ENCODE results near the gene PCBP1.
A peak's percentile ranks its signal among the peaks of the same experiment; 100 is the strongest.
"Not testable (repeated sequence)": the region's sequence is repeated elsewhere in the genome, so short reads cannot be mapped to it uniquely, and the experiment has no call there.

The PCBP1 gene

DNA sequence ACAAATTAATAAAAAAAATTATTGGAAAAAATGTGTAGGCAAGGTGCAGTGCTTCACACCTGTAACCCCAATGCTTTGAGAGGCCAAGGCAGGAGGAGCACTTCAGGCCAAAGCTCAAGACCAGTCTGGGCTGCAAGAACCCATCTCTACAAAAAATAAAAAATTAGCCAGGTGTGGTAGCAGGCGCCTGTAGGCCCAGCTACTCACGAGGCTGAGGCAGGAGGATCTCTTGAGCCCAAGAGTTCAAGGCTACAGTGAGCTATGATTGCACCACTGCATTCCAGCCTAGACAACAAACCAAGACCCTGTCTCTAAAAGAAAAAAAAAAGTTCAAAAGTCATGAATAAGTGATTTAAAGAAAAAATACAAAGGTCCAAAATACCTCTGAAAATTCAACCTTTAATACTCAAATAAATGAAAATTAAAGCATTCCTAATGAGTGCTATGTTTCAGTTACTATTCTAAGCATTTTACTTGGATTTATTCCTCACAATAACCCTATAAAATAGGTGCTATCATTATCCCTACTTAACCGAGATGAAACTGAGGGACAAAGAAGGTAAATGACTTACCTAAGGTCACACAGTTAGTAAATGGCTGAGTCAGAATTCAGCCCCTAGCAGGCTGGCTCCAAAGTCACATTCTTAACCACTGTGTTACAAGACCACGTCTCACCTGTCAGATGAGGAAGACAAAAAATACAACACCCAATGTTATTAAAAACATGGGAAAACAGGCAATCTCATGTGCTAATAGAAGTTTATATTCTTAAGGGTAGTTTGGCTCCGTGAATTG, 36.4 kb upstream of the PCBP1 start:
- H3K4me3 ChIP-seq (ENCODE audit: low read length) = no peak overlapping the region
- H3K4me1 ChIP-seq (ENCODE audit: control insufficient read depth, insufficient read depth, low read length) = no peaks in the 10 kb centered on the region
- H3K9me3 ChIP-seq (ENCODE audit: control insufficient read depth, low read length) = no peaks in the 10 kb centered on the region
- H3K27me3 ChIP-seq (ENCODE audit: control insufficient read depth, insufficient read depth, low read length) = no peaks in the 10 kb centered on the region
- H3K36me3 ChIP-seq (ENCODE audit: control insufficient read depth, insufficient read depth, low read length) = no peaks in the 10 kb centered on the region
- no peak overlapping the region for H3K9ac ChIP-seq (ENCODE audit: low read length)

- H3K36me3 ChIP-seq (ENCODE audit: control insufficient read depth, insufficient read depth, low read length) = not testable (repeated sequence)
These were observed 32.0 kb upstream of the PCBP1 start for GRCh38 chr2:70055259-70055658.

GRCh38 chr2:70061317-70061716, 26.0 kb upstream of the PCBP1 start:
- Histone ChIP-seq H3K27me3 (ENCODE audit: control insufficient read depth, insufficient read depth, low read length) (no peaks in the 10 kb centered on the region), H3K9ac (ENCODE audit: low read length) (no peak overlapping the region), H3K4me1 (ENCODE audit: control insufficient read depth, insufficient read depth, low read length) (no peaks in the 10 kb centered on the region), H3K9me3 (ENCODE audit: control insufficient read depth, low read length) (no peaks in the 10 kb centered on the region), H3K36me3 (ENCODE audit: control insufficient read depth, insufficient read depth, low read length) (no peaks in the 10 kb centered on the region), H3K4me3 (ENCODE audit: low read length) (no peak overlapping the region)

More at GRCh38 chr2:70055259-70055658, 32.0 kb upstream of the PCBP1 start:
- H3K9me3 ChIP-seq (ENCODE audit: control insufficient read depth, low read length); H3K9ac ChIP-seq (ENCODE audit: low read length); H3K4me1 ChIP-seq (ENCODE audit: control insufficient read depth, insufficient read depth, low read length); H3K27me3 ChIP-seq (ENCODE audit: control insufficient read depth, insufficient read depth, low read length); H3K4me3 ChIP-seq (ENCODE audit: low read length): not testable (repeated sequence)

- H3K36me3 ChIP-seq (ENCODE audit: control insufficient read depth, insufficient read depth, low read length) = no peaks in the 10 kb centered on the region
- H3K9me3 ChIP-seq (ENCODE audit: control insufficient read depth, low read length) = no peaks in the 10 kb centered on the region
These were observed 25.0 kb upstream of the PCBP1 start for GRCh38 chr2:70062270-70062669.

GRCh38 chr2:70068119-70068518, 19.2 kb upstream of the PCBP1 start:
- Histone ChIP-seq H3K4me3 (ENCODE audit: low read length) (no peak overlapping the region), H3K9ac (ENCODE audit: low read length) (no peak overlapping the region), H3K27me3 (ENCODE audit: control insufficient read depth, insufficient read depth, low read length) (no peaks in the 10 kb centered on the region), H3K9me3 (ENCODE audit: control insufficient read depth, low read length) (no peaks in the 10 kb centered on the region), H3K36me3 (ENCODE audit: control insufficient read depth, insufficient read depth, low read length) (no peaks in the 10 kb centered on the region), H3K4me1 (ENCODE audit: control insufficient read depth, insufficient read depth, low read length) (peaks cover 28% of the 10 kb centered on the region)

More at GRCh38 chr2:70062270-70062669, 25.0 kb upstream of the PCBP1 start:
- H3K27me3 ChIP-seq (ENCODE audit: control insufficient read depth, insufficient read depth, low read length) = no peaks in the 10 kb centered on the region
- H3K9ac ChIP-seq (ENCODE audit: low read length) = no peak overlapping the region
- H3K4me1 ChIP-seq (ENCODE audit: control insufficient read depth, insufficient read depth, low read length) = no peaks in the 10 kb centered on the region
- H3K4me3 ChIP-seq (ENCODE audit: low read length) = no peak overlapping the region

- Histone ChIP-seq H3K27me3 (ENCODE audit: control insufficient read depth, insufficient read depth, low read length) (no peaks in the 10 kb centered on the region), H3K36me3 (ENCODE audit: control insufficient read depth, insufficient read depth, low read length) (no peaks in the 10 kb centered on the region), H3K4me3 (ENCODE audit: low read length) (no peak overlapping the region), H3K9me3 (ENCODE audit: control insufficient read depth, low read length) (no peaks in the 10 kb centered on the region), H3K4me1 (ENCODE audit: control insufficient read depth, insufficient read depth, low read length) (peaks cover 28% of the 10 kb centered on the region), H3K9ac (ENCODE audit: low read length) (peak overlapping the region; percentile 30)
These were observed 18.2 kb upstream of the PCBP1 start for GRCh38 chr2:70069049-70069448.

DNA sequence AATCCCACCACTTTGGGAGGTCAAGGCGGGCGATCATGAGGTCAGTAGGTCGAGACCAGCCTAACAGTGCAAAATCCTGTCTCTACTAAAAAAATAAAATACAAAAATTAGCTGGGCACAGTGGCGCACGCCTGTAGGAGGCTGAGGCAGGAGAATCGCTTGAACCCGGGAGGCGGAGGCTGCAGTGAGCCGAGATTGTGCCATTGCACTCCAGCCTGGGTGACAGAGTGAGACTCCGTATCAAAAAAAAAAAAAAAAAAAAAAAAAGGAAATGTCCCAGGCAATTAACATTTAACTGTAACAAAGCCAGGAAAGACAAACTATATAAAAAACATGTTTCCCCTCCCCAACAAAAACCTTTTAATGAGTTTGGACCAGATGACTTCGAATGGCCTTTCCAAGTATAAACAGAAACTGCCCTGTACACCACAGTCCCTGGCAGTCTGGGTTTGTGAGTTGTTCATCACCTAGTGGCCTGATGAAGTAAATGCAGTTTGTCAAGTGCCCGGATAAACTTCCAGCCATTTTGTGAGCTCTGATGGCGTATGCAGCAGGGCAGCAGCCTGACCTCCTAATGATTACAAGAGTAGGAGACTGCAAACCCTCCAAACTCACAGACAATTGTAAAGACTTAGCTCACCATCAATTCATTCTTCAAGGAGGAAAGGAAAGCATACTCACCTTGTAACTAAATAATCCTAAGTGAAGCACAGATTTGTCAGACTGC, 16.6 kb upstream of the PCBP1 start:
- Histone ChIP-seq H3K9ac (ENCODE audit: low read length) (peak overlapping the region; percentile 57), H3K4me3 (ENCODE audit: low read length) (no peak overlapping the region), H3K36me3 (ENCODE audit: control insufficient read depth, insufficient read depth, low read length) (no peaks in the 10 kb centered on the region), H3K27me3 (ENCODE audit: control insufficient read depth, insufficient read depth, low read length) (no peaks in the 10 kb centered on the region), H3K4me1 (ENCODE audit: control insufficient read depth, insufficient read depth, low read length) (peaks cover 28% of the 10 kb centered on the region), H3K9me3 (ENCODE audit: control insufficient read depth, low read length) (no peaks in the 10 kb centered on the region)

- no peak overlapping the region for H3K4me3 ChIP-seq (ENCODE audit: low read length)
- H3K36me3 ChIP-seq (ENCODE audit: control insufficient read depth, insufficient read depth, low read length) = no peaks in the 10 kb centered on the region
- H3K4me1 ChIP-seq (ENCODE audit: control insufficient read depth, insufficient read depth, low read length) = peaks cover 22% of the 10 kb centered on the region
- no peaks in the 10 kb centered on the region for H3K9me3 ChIP-seq (ENCODE audit: control insufficient read depth, low read length)
- no peak overlapping the region for H3K9ac ChIP-seq (ENCODE audit: low read length)
- H3K27me3 ChIP-seq (ENCODE audit: control insufficient read depth, insufficient read depth, low read length) = no peaks in the 10 kb centered on the region
These were observed 13.8 kb upstream of the PCBP1 start for GRCh38 chr2:70073493-70073892.

DNA sequence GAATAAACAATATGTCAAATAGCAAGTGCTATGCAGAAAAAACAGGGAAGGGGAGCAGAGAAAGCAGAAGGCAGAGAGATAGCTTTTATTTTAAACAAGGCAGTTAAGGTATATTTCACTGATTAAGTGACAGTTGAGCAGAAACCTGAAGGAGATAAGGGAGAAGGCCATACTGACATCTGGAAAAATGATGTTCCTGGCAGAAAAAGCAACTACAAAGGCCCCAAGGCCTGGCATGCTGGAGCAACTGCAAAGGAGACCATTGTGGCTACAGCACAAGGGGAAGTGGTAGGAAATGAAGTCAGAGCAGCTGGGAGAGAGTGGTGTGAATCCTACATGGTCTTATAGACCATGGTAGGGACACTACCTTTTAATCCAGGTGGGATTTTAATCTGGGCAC, 8.9 kb upstream of the PCBP1 start:
- H3K9ac ChIP-seq (ENCODE audit: low read length) = no peak overlapping the region
- H3K27me3 ChIP-seq (ENCODE audit: control insufficient read depth, insufficient read depth, low read length) = no peaks in the 10 kb centered on the region
- no peaks in the 10 kb centered on the region for H3K9me3 ChIP-seq (ENCODE audit: control insufficient read depth, low read length)
- H3K36me3 ChIP-seq (ENCODE audit: control insufficient read depth, insufficient read depth, low read length) = no peaks in the 10 kb centered on the region
- peaks cover under 1% of the 10 kb centered on the region for H3K4me1 ChIP-seq (ENCODE audit: control insufficient read depth, insufficient read depth, low read length)
- no peak overlapping the region for H3K4me3 ChIP-seq (ENCODE audit: low read length)

DNA sequence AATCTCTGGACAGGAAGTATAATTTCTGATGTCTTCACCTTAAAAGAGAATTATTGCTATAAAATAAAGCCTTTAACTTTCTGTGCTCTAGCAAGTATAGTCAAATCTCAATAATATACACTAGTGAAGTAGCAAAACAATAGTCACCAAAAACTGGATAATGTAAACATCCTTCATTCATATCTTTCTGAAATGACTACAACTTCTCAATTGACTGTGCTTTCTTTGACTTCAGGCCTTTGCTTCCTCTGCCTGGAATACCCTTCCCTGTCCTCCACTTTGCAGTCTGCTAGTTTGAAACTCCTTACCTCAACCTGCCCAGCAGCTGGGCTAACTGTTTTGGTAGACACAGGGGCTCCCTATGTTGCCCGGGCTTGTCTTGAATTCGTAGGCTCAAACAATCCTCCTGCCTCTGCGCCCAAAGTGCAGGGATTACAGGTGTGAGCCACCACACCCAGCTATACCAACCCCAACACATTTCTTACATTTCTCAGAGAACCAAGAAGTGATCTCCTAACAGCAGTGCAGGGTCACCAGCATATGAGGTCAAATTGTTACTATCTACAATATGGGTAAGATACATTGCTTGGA, 6.6 kb upstream of the PCBP1 start:
- peaks cover 5% of the 10 kb centered on the region for H3K36me3 ChIP-seq (ENCODE audit: control insufficient read depth, insufficient read depth, low read length)
- H3K4me1 ChIP-seq (ENCODE audit: control insufficient read depth, insufficient read depth, low read length) = peaks cover 23% of the 10 kb centered on the region
- no peak overlapping the region for H3K4me3 ChIP-seq (ENCODE audit: low read length)
- H3K9me3 ChIP-seq (ENCODE audit: control insufficient read depth, low read length) = no peaks in the 10 kb centered on the region
- no peaks in the 10 kb centered on the region for H3K27me3 ChIP-seq (ENCODE audit: control insufficient read depth, insufficient read depth, low read length)
- H3K9ac ChIP-seq (ENCODE audit: low read length) = peak overlapping the region; percentile 14

DNA sequence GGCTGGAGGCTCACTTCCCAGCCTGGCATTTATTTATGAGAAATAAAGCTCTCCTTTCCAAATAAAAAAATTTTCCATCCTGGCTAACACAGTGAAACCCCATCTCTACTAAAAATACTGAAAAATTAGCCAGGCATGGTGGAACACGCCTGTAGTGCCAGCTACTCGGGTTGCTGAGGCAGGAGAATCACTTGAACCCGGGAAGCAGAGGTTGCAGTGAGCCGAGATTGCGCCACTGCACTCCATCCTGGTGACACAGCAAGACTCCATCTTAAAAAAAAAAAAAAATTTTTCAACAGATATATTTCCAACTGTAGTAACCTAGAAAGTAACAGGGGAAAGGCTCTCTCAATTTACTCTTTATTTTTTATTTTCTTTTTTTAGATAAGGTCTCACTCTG, 6.1 kb upstream of the PCBP1 start:
- Histone ChIP-seq H3K4me1 (ENCODE audit: control insufficient read depth, insufficient read depth, low read length) (peaks cover 28% of the 10 kb centered on the region), H3K9me3 (ENCODE audit: control insufficient read depth, low read length) (no peaks in the 10 kb centered on the region), H3K9ac (ENCODE audit: low read length) (no peak overlapping the region), H3K36me3 (ENCODE audit: control insufficient read depth, insufficient read depth, low read length) (peaks cover 5% of the 10 kb centered on the region), H3K27me3 (ENCODE audit: control insufficient read depth, insufficient read depth, low read length) (no peaks in the 10 kb centered on the region), H3K4me3 (ENCODE audit: low read length) (no peak overlapping the region)
